Measurements from ENCODE around the gene SLC10A7. TPM values are rescaled to one million over a fixed set of nuclear protein-coding genes. Genes with fewer than 3 reads are reported as not detected.

Gene SLC10A7
- total RNA-seq, 2 experiments from 2014 or later = 8.7 to 9.9 TPM

- H3K36me3 Mint-ChIP-seq (ENCODE audit: low read depth) = peaks cover 20% of the 10 kb centered on the region
- intact Hi-C loops (cut with DNase I, micrococcal nuclease) = no loop called here
- POLR2A ChIA-PET = no interaction called here
Observed at GRCh38 chr4:146330392-146330791, 191.3 kb downstream of the SLC10A7 start.

GRCh38 chr4:146329050-146329716, 192.6 kb downstream of the SLC10A7 start:
- H3K4me1 Mint-ChIP-seq (ENCODE audit: low read depth) = no peaks in the 10 kb centered on the region
- H3K4me3 Mint-ChIP-seq = no peak overlapping the region
- no peak for TF ChIP-seq CTCF (IDR thresholded peaks at IDR 0.05)
- ChIA-PET CTCF (no interaction called here), POLR2A (no interaction called here)
- no peak overlapping the region for H3K27ac Mint-ChIP-seq
- intact Hi-C loops (cut with DNase I, micrococcal nuclease) = no loop called here
- peaks cover 0 to 3% of the 10 kb centered on the region in 2 experiments for H3K9me3 ChIP-seq (ENCODE audit: control insufficient read depth in 1 of 2, insufficient read depth in 1 of 2, low read length in 2 of 2)
- DNase-seq (no peak), ATAC-seq (ENCODE audit: poor library complexity) (no peak)
- no peak overlapping the region for H3K4me3 ChIP-seq (ENCODE audit: low read length)
- peaks cover 6% of the 10 kb centered on the region for H3K4me1 ChIP-seq (ENCODE audit: insufficient read depth, low read length)
- no peak overlapping the region for H3K27ac ChIP-seq (ENCODE audit: low read depth in 1 of 2, low read length in 2 of 2)
- H3K36me3 Mint-ChIP-seq (ENCODE audit: low read depth) = peaks cover 33% of the 10 kb centered on the region
- H3K36me3 ChIP-seq (ENCODE audit: insufficient read depth, low read length) = peaks cover 14% of the 10 kb centered on the region
- H3K27me3 Mint-ChIP-seq = no peaks in the 10 kb centered on the region
- H3K27me3 ChIP-seq (ENCODE audit: control insufficient read depth in 1 of 2, insufficient read depth in 2 of 2, low read length in 2 of 2) = no peaks in the 10 kb centered on the region
- H3K9me3 Mint-ChIP-seq = no peaks in the 10 kb centered on the region

More at GRCh38 chr4:146330392-146330791, 191.3 kb downstream of the SLC10A7 start:
- no peak for ATAC-seq (ENCODE audit: poor library complexity)
- DNase-seq = no peak
- Mint-ChIP-seq H3K4me3 (no peak overlapping the region), H3K27me3 (no peaks in the 10 kb centered on the region), H3K4me1 (ENCODE audit: low read depth) (no peaks in the 10 kb centered on the region), H3K27ac (no peak overlapping the region), H3K9me3 (no peaks in the 10 kb centered on the region)
- Histone ChIP-seq H3K4me3 (ENCODE audit: low read length) (no peak overlapping the region), H3K4me1 (ENCODE audit: insufficient read depth, low read length) (peaks cover 6% of the 10 kb centered on the region), H3K9me3 (ENCODE audit: control insufficient read depth in 1 of 2, insufficient read depth in 1 of 2, low read length in 2 of 2) (peaks cover 0 to 3% of the 10 kb centered on the region in 2 experiments), H3K27ac (ENCODE audit: low read depth in 1 of 2, low read length in 2 of 2) (no peak overlapping the region), H3K27me3 (ENCODE audit: control insufficient read depth in 1 of 2, insufficient read depth in 2 of 2, low read length in 2 of 2) (no peaks in the 10 kb centered on the region), H3K36me3 (ENCODE audit: insufficient read depth, low read length) (peaks cover 2% of the 10 kb centered on the region)
- no peak for TF ChIP-seq CTCF (IDR thresholded peaks at IDR 0.05)
- CTCF ChIA-PET = interaction anchor here (0.7 kb wide), 1 partner anchor 1360 kb away, joined by 3 read pairs; no protein-coding TSS in a partner anchor

- ATAC-seq (ENCODE audit: poor library complexity) = no peak
- intact Hi-C loops (cut with DNase I, micrococcal nuclease) = no loop called here
- no peak overlapping the region for H3K27ac Mint-ChIP-seq
- peaks cover 15% of the 10 kb centered on the region for H3K36me3 ChIP-seq (ENCODE audit: insufficient read depth, low read length)
- peaks cover 44% of the 10 kb centered on the region for H3K36me3 Mint-ChIP-seq (ENCODE audit: low read depth)
- no peaks in the 10 kb centered on the region for H3K27me3 Mint-ChIP-seq
- no peak overlapping the region for H3K27ac ChIP-seq (ENCODE audit: low read depth in 1 of 2, low read length in 2 of 2)
- H3K9me3 Mint-ChIP-seq = no peaks in the 10 kb centered on the region
- no peak for TF ChIP-seq CTCF (IDR thresholded peaks at IDR 0.05)
- no peaks in the 10 kb centered on the region for H3K27me3 ChIP-seq (ENCODE audit: control insufficient read depth in 1 of 2, insufficient read depth in 2 of 2, low read length in 2 of 2)
- no peak overlapping the region for H3K4me3 ChIP-seq (ENCODE audit: low read length)
- peaks cover 0 to 3% of the 10 kb centered on the region in 2 experiments for H3K9me3 ChIP-seq (ENCODE audit: control insufficient read depth in 1 of 2, insufficient read depth in 1 of 2, low read length in 2 of 2)
- DNase-seq = no peak
- H3K4me1 ChIP-seq (ENCODE audit: insufficient read depth, low read length) = no peaks in the 10 kb centered on the region
- no peak overlapping the region for H3K4me3 Mint-ChIP-seq
- CTCF ChIA-PET = no interaction called here
- H3K4me1 Mint-ChIP-seq (ENCODE audit: low read depth) = no peaks in the 10 kb centered on the region
- POLR2A ChIA-PET = no interaction called here
Observed at GRCh38 chr4:146327859-146328650, 193.7 kb downstream of the SLC10A7 start.

All from CD4-positive, alpha-beta T cell (primary cell).